ENCODE data around the gene MGST2.

MGST2 gene

GRCh38 chr4:139745111-139745639 lies 79.6 kb downstream of the MGST2 start:
- DNase-seq: no peak

- no peak for DNase-seq
Measured at GRCh38 chr4:139746431-139747171, 81.0 kb downstream of the MGST2 start.

GRCh38 chr4:139749338-139749737 lies 83.7 kb downstream of the MGST2 start:
- no peak for DNase-seq

- no peak for DNase-seq
Measured at GRCh38 chr4:139749835-139750498, 84.3 kb downstream of the MGST2 start.

GRCh38 chr4:139753686-139754085 lies 88.1 kb downstream of the MGST2 start:
- no peak for DNase-seq

Data from activated CD4-positive, CD25-positive, alpha-beta regulatory T cell (primary cell).